Measurements from ENCODE around the gene BUD23. TPM values are rescaled to one million over a fixed set of nuclear protein-coding genes. Genes with fewer than 3 reads are reported as not detected.
"Not testable (repeated sequence)": the region's sequence is repeated elsewhere in the genome, so short reads cannot be mapped to it uniquely, and the experiment has no call there.

Gene BUD23
- total RNA-seq, 2 donors from 2014 or later, result 34.3 to 43.3 TPM

- H3K27ac ChIP-seq, result no peak overlapping the region
- no peak overlapping the region for H3K4me3 ChIP-seq
- TF ChIP-seq CTCF (IDR thresholded peaks at IDR 0.05), result no peak
- no peak for TF ChIP-seq POLR2A (IDR thresholded peaks at IDR 0.05)
- H3K27me3 ChIP-seq, result no peaks in the 10 kb centered on the region
- intact Hi-C loops (cut with DNase I), result loop anchor here (5.0 to 10.0 kb wide), 2 partner anchors 49 to 54 kb away; partner anchors contain the start of gene MLXIPL
- DNase-seq, result no peak
- ATAC-seq, result no peak
- no peaks in the 10 kb centered on the region for H3K36me3 ChIP-seq (replicated peaks in 1 of 2; ENCODE audit: insufficient read depth in 1 of 2, low read depth in 2 of 2)
- peaks cover 18% of the 10 kb centered on the region for H3K4me1 ChIP-seq
- 20 to 64% methylated on average over 1 to 8 of the region's 12 CpGs for WGBS, 2 donors
- no peaks in the 10 kb centered on the region for H3K9me3 ChIP-seq
Observed at GRCh38 chr7:73671322-73671661, 12.1 kb upstream of the BUD23 start.

- Histone ChIP-seq H3K4me1 (peaks cover 18% of the 10 kb centered on the region), H3K9me3 (no peaks in the 10 kb centered on the region), H3K4me3 (no peak overlapping the region), H3K27me3 (no peaks in the 10 kb centered on the region), H3K36me3 (replicated peaks in 1 of 2; ENCODE audit: insufficient read depth in 1 of 2, low read depth in 2 of 2) (no peaks in the 10 kb centered on the region), H3K27ac (no peak overlapping the region)
- TF ChIP-seq POLR2A (IDR thresholded peaks at IDR 0.05) (no peak), CTCF (IDR thresholded peaks at IDR 0.05) (no peak)
- DNase-seq (no peak), ATAC-seq (no peak)
- 94 to 97% methylated on average over 14 to 15 of the region's 15 CpGs for WGBS, 2 donors
- intact Hi-C loops (cut with DNase I), result loop anchor here (5.0 to 10.0 kb wide), 2 partner anchors 50 to 53 kb away; partner anchors contain the start of gene MLXIPL
Observed at GRCh38 chr7:73671857-73672445, 11.4 kb upstream of the BUD23 start.

DNA sequence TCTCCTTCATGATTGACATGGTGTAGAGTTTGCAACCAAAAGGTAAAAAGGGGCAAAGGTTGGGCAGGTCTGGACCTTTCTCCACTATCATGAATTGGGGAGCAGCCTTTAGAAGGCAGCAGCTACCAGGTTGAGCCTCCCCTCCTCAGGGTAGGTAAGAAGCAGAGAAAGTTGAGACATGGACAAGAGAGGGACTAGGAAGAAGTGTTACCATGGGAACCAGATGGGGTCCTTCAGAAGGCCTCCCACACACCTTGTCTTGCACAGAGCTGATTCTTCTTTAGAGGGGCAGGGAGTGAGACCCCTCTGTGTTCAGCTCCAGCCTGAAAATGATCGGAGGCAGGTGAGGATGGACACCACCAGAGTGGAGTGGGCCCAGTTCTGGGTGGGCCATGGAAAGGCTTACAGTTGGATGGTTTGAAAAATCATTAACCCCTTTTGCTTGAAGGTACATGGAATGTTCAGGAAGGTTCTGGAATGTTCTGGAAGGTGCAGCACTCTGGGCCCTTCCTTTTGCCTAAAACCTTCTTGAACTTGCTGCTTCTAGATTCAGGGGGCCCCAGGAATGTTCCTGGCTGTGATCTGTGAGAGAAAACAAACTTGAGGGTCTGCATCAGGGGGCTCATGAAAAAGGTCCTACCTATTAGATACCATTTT is 8.8 kb upstream of the BUD23 start:
- intact Hi-C loops (cut with DNase I), result loop anchor here (5.0 to 10.0 kb wide), 2 partner anchors 50 to 52 kb away; partner anchors contain the start of gene MLXIPL
- 92 to 95% methylated on average over 1 of the region's 1 CpG for WGBS, 2 donors
- Histone ChIP-seq H3K4me3 (no peak overlapping the region), H3K4me1 (peaks cover 10% of the 10 kb centered on the region), H3K27ac (no peak overlapping the region), H3K27me3 (no peaks in the 10 kb centered on the region), H3K36me3 (replicated peaks in 1 of 2; ENCODE audit: insufficient read depth in 1 of 2, low read depth in 2 of 2) (peaks cover 0 to 2% of the 10 kb centered on the region in 2 donors), H3K9me3 (no peaks in the 10 kb centered on the region)
- TF ChIP-seq POLR2A (IDR thresholded peaks at IDR 0.05), result no peak
- TF ChIP-seq CTCF (IDR thresholded peaks at IDR 0.05), result no peak
- no peak for ATAC-seq
- no peak for DNase-seq

DNA sequence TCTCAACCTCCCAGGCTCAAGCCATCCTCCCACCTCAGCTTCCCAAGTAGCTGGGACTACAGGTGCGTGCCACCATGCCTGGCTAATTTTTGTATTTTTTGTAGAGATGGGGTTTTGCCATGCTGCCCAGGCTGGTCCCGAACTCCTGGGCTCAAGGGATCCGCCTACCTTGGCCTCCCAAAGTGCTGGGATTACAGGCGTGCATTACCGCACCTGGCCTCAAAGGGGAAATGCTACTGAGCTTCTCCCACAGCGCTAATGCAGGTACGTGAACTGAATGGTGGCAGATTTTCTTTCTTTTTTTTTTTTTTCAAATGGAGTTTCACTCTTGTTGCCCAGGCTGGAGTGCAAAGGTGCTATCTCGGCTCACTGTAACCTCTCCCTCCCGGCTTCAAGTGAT is 7.3 kb upstream of the BUD23 start:
- intact Hi-C loops (cut with DNase I), result loop anchor here (10.0 kb wide), 1 partner anchor 49 kb away; no protein-coding TSS in a partner anchor
- H3K4me3 ChIP-seq; ATAC-seq; DNase-seq; H3K36me3 ChIP-seq (replicated peaks in 1 of 2; ENCODE audit: insufficient read depth in 1 of 2, low read depth in 2 of 2); H3K9me3 ChIP-seq; H3K27ac ChIP-seq; H3K27me3 ChIP-seq: not testable (repeated sequence)
- 78 to 88% methylated on average over 9 of the region's 9 CpGs for WGBS, 2 donors
- H3K4me1 ChIP-seq, result peaks cover 25% of the 10 kb centered on the region

DNA sequence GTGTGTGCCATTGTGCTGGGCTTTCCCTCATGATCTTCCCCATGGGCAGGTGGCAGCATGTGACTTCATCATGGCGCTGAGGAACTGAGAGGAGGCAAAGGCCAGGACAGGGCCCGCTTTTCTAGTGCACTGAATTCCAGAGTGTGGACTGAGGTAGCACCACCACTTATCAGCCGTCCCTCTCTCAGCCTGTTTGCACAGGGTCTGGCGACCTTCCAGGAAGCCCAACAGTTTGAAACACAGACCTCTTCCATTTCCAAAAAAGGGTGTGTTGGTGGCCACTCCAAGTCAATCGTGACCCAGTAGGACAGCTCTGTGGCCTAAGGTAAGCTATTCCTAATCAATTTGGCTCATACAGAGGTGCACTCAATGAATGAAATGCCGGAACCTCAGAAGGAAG is 4.5 kb upstream of the BUD23 start:
- Histone ChIP-seq H3K4me3 (no peak overlapping the region), H3K4me1 (peaks cover 40% of the 10 kb centered on the region), H3K27ac (no peak overlapping the region), H3K27me3 (no peaks in the 10 kb centered on the region), H3K36me3 (replicated peaks in 1 of 2; ENCODE audit: insufficient read depth in 1 of 2, low read depth in 2 of 2) (peaks cover 0 to 2% of the 10 kb centered on the region in 2 donors), H3K9me3 (no peaks in the 10 kb centered on the region)
- DNase-seq (peak in 1 of 4 donors; percentile 31), ATAC-seq (no peak)
- WGBS, 2 donors, result 32 to 48% methylated on average over 4 to 6 of the region's 6 CpGs
- intact Hi-C loops (cut with DNase I), result loop anchor here (10.0 kb wide), 1 partner anchor 46 kb away; no protein-coding TSS in a partner anchor
- TF ChIP-seq CTCF (IDR thresholded peaks at IDR 0.05) (no peak), POLR2A (IDR thresholded peaks at IDR 0.05) (no peak)
